OCI-LY7 (cell line): ENCODE results near the gene JPH2.

Source experiments
- CTCF ChIP-seq: fragments of 200-600 bp; sonication (generic); conservative IDR thresholded peaks from 2 replicates; pipeline ENCODE4 v1.5.1; 2014; ENCODE audit warnings: mild to moderate bottlenecking, antibody characterized with exemption, low read length, moderate library complexity, mixed read lengths
- EZH2phosphoT487 ChIP-seq: fragments of 200-600 bp; sonication (generic); IDR thresholded peaks from 2 replicates; pipeline ENCODE4 v1.6.1; 2018; ENCODE audit warnings: low read depth, borderline replicate concordance, mild to moderate bottlenecking, mixed run types, antibody characterized with exemption, low read length, moderate library complexity, mixed read lengths

GRCh38 chr20:44074252-44075151, 112.5 kb downstream of the JPH2 start:
- TF ChIP-seq CTCF (no peak), EZH2phosphoT487 (no peak)
